Ovary (tissue), 9 donors: ENCODE results near the gene MATN3. TPM values are rescaled to one million over a fixed set of nuclear protein-coding genes. Genes with fewer than 3 reads are reported as not detected.

ENCODE experiments used
- DNase-seq, 5 donors: peaks; one replicate each; pipeline ENCODE4 v3.0.0-alpha.2; 2019 to 2020
- H3K27ac ChIP-seq, 2 donors: fragments of 200-600 bp; one replicate each; pipeline versions ENCODE4 v1.5.1 to v1.8.0; 2019 to 2022
- H3K27me3 ChIP-seq: fragments of 200-600 bp; one replicate; pipeline ENCODE4 v1.8.0; 2022
- H3K36me3 ChIP-seq: fragments of 200-600 bp; sonication (generic); one replicate; pipeline ENCODE4 v1.5.1; 2019
- H3K4me1 ChIP-seq: one replicate; pipeline ENCODE4 v1.8.1; 2013; ENCODE audit warnings: mild to moderate bottlenecking, moderate library complexity; ENCODE audit not compliant: insufficient read depth
- H3K4me3 ChIP-seq: fragments of 200-600 bp; sonication (generic); one replicate; pipeline ENCODE4 v1.5.1; 2017
- H3K9me3 ChIP-seq, 2 donors: fragments of 200-600 bp in 1 of 2; sonication (generic) in 1 of 2; one replicate each; pipeline versions ENCODE4 v1.5.1 to v1.8.1; 2013 to 2019; ENCODE audit warnings: mild to moderate bottlenecking in 1 of 2, moderate library complexity in 1 of 2
- EP300 ChIP-seq: sonication (generic); formaldehyde crosslinking; IDR thresholded peaks from one replicate; pipeline ENCODE4 v1.6.1; 2017; ENCODE audit warnings: antibody characterized with exemption
- POLR2A ChIP-seq: fragments of 450-650 bp; IDR thresholded peaks from one replicate; pipeline ENCODE4 v1.6.1; 2017; ENCODE audit warnings: antibody characterized with exemption, mild to moderate bottlenecking, moderate library complexity
- WGBS, 3 donors: extraction: QIAGEN DNeasy Blood & Tissue Kit in 1 of 3; methylation state at CpG; one replicate each; pipeline versions ENCODE4 v1.1.5 to v1.1.7; 2013 to 2017; 5-methylcytosine and 5-hydroxymethylcytosine counted together
- intact Hi-C, 4 donors: fragments of 100-400 bp; cut with DNase I; formaldehyde crosslinking; loops; one replicate each; pipeline versions ENCODE4 v1.11.0 to v1.15.1; 2022 to 2023
- polyA plus RNA-seq, 2 donors: library from polyadenylated mRNA; stranded (reverse); fragments of 200-250 nt in 1 of 2; fragments of 350-450 nt in 1 of 2; fragmentation: Illumina TruSeq in 1 of 2; extraction: RNeasy Lipid Tissue Mini Kit (QIAGEN cat#74804) in 1 of 2; gene quantifications; one replicate each; pipeline ENCODE4 v1.2.3, GENCODE V29; 2013 to 2014
- total RNA-seq, 7 donors: library from RNA; depleted of rRNA in 2 of 7; stranded (reverse); fragments of >200 nt in 2 of 7; fragmentation: NEBNext Ultra II Directional in 3 of 7; extraction: Animal tissue kit (Norgen Biotek cat#: 25700) in 3 of 7; gene quantifications; one replicate each; pipeline versions ENCODE4 v1.1.0 to v1.2.4, GENCODE V29; 2016 to 2023
- TF ChIP-seq, protein P1 (sequence below), 3 donors: fragments of 450-650 bp in 2 of 3; fragments of 200-600 bp in 1 of 3; IDR thresholded peaks; one replicate each; pipeline versions ENCODE4 v1.5.1 to v1.8.0; 2016 to 2022; ENCODE audit warnings: antibody characterized with exemption in 3 of 3, mild to moderate bottlenecking in 1 of 3
- donor health status: DM: no; HTN: no; CAD: no; lungs with moderate emphysema.
- donor health status: DM: no; HTN: no; CAD: no.
- donor health status: Bipolar disorder and iron deficiency.
- donor health status: DM: yes; HTN: yes; CAD: no.
- donor health status: DM: no; HTN: no; CAD: no.
- donor health status: DM: yes; HTN: yes; CAD: no.

MATN3 gene
- total and polyA plus RNA-seq, 9 donors, result 0.34 to 2.5 (median 0.73) TPM

DNA sequence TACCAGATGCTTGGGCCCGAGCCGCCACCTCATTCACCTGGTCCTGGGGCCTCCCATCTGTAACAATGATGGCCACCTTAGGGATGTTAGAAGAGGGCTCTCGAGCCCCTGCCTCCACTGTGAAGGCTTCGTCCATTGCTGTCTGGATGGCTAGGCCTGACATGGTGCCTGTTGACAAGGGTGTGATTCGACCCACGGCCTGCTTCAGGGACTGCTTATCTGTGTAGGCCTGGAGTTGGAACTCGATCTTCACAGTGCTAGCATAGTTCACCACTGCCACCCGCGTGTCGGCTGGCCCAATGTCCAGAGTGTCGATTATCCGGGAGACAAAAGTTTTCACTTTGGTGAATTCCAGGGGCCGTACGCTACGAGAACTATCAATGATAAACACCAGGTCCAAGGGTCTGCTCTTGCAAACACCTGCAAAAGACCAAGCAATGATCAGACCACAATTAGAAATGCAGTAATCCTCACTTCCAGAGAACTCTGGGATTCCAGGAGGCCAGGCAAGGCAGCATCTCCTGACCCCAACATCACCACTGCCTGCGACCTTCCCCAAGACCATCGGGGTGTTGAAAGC, 6.5 kb downstream of the MATN3 start:
- Histone ChIP-seq H3K27ac (no peak overlapping the region), H3K9me3 (no peaks in the 10 kb centered on the region), H3K4me3 (no peak overlapping the region), H3K36me3 (no peaks in the 10 kb centered on the region), H3K4me1 (no peaks in the 10 kb centered on the region), H3K27me3 (no peaks in the 10 kb centered on the region)
- TF ChIP-seq POLR2A, result no peak
- TF ChIP-seq, protein P1, sequence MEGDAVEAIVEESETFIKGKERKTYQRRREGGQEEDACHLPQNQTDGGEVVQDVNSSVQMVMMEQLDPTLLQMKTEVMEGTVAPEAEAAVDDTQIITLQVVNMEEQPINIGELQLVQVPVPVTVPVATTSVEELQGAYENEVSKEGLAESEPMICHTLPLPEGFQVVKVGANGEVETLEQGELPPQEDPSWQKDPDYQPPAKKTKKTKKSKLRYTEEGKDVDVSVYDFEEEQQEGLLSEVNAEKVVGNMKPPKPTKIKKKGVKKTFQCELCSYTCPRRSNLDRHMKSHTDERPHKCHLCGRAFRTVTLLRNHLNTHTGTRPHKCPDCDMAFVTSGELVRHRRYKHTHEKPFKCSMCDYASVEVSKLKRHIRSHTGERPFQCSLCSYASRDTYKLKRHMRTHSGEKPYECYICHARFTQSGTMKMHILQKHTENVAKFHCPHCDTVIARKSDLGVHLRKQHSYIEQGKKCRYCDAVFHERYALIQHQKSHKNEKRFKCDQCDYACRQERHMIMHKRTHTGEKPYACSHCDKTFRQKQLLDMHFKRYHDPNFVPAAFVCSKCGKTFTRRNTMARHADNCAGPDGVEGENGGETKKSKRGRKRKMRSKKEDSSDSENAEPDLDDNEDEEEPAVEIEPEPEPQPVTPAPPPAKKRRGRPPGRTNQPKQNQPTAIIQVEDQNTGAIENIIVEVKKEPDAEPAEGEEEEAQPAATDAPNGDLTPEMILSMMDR (IDR thresholded peaks at IDR 0.05), result no peak
- no peak for TF ChIP-seq EP300
- intact Hi-C loops, result no loop called here
- 89 to 92% (median 91%) methylated on average over 17 of the region's 17 CpGs for WGBS, 3 donors
- DNase-seq, result no peak

DNA sequence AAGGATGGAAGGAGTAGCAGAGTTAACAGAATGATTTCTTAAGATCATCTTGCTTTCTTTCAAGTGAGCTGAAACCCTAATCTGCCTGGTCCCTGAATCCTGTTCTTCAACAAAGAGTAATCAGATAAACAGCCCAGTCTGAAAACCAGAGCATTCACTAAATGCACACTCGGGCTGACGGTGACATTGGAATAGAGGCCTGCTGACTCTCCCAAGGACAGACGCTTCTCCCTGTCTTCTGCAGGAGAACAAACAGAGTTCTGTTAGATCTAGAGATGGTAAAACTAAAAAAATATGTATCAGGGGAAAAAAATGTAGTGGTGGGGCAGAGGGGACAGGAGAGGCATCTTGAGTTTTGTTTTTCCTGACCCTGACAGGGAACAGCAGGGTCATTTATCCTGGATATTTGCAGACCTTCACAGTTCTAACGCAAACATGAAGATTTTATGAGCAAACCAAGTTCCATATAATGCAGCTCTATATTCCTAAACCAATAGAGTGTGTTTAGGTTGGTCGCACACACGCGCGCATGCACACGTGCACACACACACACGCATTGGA, 7.3 kb downstream of the MATN3 start:
- Histone ChIP-seq H3K4me1 (no peaks in the 10 kb centered on the region), H3K9me3 (no peaks in the 10 kb centered on the region), H3K36me3 (no peaks in the 10 kb centered on the region), H3K4me3 (no peak overlapping the region), H3K27me3 (no peaks in the 10 kb centered on the region), H3K27ac (no peak overlapping the region)
- WGBS, 3 donors, result 89 to 97% (median 93%) methylated on average over 10 of the region's 10 CpGs
- intact Hi-C loops, result no loop called here
- DNase-seq, result no peak
- TF ChIP-seq POLR2A, result no peak
- TF ChIP-seq EP300, result no peak
- TF ChIP-seq, protein P1 (IDR thresholded peaks at IDR 0.05), result no peak

DNA sequence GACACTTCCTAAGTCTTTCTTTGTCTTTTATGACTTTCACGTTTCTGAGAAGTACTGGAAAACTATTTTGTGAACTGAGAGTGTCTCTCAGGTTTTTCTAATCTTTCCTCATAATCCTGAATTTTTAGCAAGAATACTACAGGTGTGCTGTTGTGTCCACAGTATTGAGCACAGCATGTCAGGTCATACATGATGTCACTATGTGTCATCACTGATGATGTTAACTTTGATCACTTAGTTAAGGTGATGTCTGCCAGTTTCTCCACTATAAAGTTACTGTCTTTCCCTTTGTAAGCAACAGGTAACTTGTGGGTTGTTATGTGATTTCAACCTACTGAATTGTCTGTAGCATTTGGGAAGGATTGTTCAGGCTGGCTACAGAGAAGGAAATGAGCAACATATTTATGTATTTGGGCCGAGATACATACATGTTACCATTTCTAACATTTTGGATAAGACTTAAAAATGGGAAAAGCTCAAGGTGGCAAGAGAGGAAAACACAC, 11.1 kb downstream of the MATN3 start:
- no peak for TF ChIP-seq EP300
- TF ChIP-seq, protein P1 (IDR thresholded peaks at IDR 0.05), result no peak
- TF ChIP-seq POLR2A, result no peak
- Histone ChIP-seq H3K27me3 (no peaks in the 10 kb centered on the region), H3K36me3 (no peaks in the 10 kb centered on the region), H3K9me3 (no peaks in the 10 kb centered on the region), H3K27ac (no peak overlapping the region), H3K4me1 (no peaks in the 10 kb centered on the region), H3K4me3 (no peak overlapping the region)
- intact Hi-C loops, result no loop called here
- DNase-seq, result no peak
- 71 to 88% (median 80%) methylated on average over 2 of the region's 2 CpGs for WGBS, 3 donors

DNA sequence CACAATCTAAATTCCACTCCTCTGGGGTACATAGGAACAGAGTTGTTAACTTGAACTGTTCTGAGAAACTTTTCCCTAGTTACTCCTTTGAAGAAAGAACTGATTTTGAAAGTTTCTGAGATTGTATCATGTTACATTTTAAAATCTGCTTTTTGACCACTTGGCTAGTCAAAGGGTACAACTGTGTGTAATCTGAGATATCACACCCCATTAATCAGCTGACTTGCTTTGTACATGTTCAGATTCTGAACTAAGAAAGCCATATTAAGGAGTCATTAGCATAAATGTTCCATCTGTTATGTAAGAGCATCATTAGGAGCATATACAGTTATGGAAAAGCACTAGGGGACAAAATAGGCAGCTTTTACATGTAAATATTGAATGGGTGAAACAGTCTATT, 18.7 kb downstream of the MATN3 start:
- H3K36me3 ChIP-seq, result no peaks in the 10 kb centered on the region
- intact Hi-C loops, result no loop called here
- no peak for TF ChIP-seq EP300
- TF ChIP-seq, protein P1 (IDR thresholded peaks at IDR 0.05), result no peak
- TF ChIP-seq POLR2A, result no peak
- H3K4me1 ChIP-seq, result peaks cover 3% of the 10 kb centered on the region
- H3K27me3 ChIP-seq, result no peaks in the 10 kb centered on the region
- H3K9me3 ChIP-seq, result no peaks in the 10 kb centered on the region
- no peak for DNase-seq
- H3K27ac ChIP-seq, result no peak overlapping the region
- no peak overlapping the region for H3K4me3 ChIP-seq
